AG10803 (cell line): ENCODE data around the gene TRAPPC10.
"Not testable (repeated sequence)": the region's sequence is repeated elsewhere in the genome, so short reads cannot be mapped to it uniquely, and the experiment has no call there.

Experiments
- DNase-seq: peaks from one replicate; pipeline ENCODE4 v3.0.0; 2010; ENCODE audit warnings: low read depth
- H3K4me3 ChIP-seq: 2 replicates; pipeline ENCODE4 v1.5.1; 2011; ENCODE audit warnings: mild to moderate bottlenecking, low read length, control low read depth
- TF ChIP-seq, protein P1 (sequence below): conservative IDR thresholded peaks from 2 replicates; pipeline ENCODE4 v1.5.1; 2011; ENCODE audit warnings: mild to moderate bottlenecking, low read length, control low read depth, inconsistent platforms

The TRAPPC10 gene

DNA sequence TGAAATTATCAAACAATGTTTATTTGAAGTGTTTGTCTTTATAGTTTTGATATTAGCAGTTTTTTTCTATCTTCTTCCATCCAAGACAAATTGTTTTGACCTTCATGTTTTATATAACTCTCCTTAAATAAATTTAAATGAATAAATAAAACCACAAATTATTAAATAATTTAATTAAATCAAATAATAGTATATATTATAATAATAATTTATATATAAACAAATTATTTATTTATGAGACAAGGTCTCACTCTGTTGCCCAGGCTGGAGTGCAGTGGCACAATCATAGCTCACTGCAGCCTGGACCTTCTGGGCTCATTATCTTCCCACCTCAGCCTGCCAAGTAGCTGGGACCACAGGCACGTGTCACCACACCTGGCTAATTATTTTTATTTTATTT, 82.7 kb downstream of the TRAPPC10 start:
- DNase-seq, result no peak
- TF ChIP-seq, protein P1, sequence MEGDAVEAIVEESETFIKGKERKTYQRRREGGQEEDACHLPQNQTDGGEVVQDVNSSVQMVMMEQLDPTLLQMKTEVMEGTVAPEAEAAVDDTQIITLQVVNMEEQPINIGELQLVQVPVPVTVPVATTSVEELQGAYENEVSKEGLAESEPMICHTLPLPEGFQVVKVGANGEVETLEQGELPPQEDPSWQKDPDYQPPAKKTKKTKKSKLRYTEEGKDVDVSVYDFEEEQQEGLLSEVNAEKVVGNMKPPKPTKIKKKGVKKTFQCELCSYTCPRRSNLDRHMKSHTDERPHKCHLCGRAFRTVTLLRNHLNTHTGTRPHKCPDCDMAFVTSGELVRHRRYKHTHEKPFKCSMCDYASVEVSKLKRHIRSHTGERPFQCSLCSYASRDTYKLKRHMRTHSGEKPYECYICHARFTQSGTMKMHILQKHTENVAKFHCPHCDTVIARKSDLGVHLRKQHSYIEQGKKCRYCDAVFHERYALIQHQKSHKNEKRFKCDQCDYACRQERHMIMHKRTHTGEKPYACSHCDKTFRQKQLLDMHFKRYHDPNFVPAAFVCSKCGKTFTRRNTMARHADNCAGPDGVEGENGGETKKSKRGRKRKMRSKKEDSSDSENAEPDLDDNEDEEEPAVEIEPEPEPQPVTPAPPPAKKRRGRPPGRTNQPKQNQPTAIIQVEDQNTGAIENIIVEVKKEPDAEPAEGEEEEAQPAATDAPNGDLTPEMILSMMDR, result no peak
- H3K4me3 ChIP-seq, result no peak overlapping the region

GRCh38 chr21:44098507-44098906, 86.4 kb downstream of the TRAPPC10 start:
- DNase-seq, H3K4me3 ChIP-seq: not testable (repeated sequence)

DNA sequence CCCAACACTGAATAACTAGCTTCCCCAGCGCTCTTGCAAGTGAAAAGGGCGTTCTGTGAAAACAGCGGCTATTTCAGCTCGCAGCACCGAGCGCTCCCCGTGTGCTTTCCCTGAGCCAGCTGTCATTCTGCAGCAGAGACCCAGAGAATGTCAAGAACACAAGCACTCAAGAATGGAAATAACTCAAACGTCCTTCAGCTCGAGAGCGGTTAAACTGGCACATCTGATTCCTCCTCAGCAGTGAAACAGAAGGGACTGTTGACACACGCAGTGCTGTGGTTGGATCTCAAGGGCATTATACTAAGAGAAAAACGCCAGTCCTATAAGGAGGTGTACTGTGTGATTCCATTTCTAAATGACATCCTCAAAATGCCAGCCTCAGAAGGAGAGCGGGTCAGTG, 86.9 kb downstream of the TRAPPC10 start:
- not testable (repeated sequence) for DNase-seq, H3K4me3 ChIP-seq

- peak; percentile 26 for DNase-seq
- H3K4me3 ChIP-seq, result peak within 1 kb of the TSS; percentile 47
These were observed 95.0 kb downstream of the TRAPPC10 start, which contains the start of gene PWP2 for GRCh38 chr21:44107026-44107501. PWP2 (plus strand) TSS chr21:44107399; CDS start chr21:44107417, 18 bp downstream.

GRCh38 chr21:44107589-44107988, 95.5 kb downstream of the TRAPPC10 start:
- peak overlapping the region; percentile 47 for H3K4me3 ChIP-seq
- not testable (repeated sequence) for DNase-seq

- DNase-seq, result not testable (repeated sequence)
These were observed 101.7 kb downstream of the TRAPPC10 start for GRCh38 chr21:44113702-44114371.

DNA sequence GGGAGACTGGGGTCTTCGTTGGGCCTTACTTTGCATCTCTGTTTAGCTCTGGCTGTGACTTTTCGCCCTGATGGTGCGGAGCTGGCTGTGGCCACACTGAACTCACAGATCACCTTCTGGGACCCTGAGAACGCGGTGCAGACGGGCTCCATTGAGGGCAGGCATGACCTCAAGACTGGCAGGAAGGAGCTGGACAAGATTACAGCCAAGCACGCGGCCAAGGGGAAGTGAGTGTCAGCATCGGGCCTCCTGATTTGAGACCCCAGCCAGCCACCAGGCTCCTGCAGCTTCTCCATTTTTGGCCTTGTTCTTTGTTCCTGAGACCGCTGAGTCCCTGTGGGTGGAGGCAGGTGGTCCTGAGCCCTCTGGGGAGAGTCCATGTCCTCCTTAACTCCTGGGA, 110.0 kb downstream of the TRAPPC10 start:
- H3K4me3 ChIP-seq, DNase-seq: not testable (repeated sequence)

More at GRCh38 chr21:44113702-44114371, 101.7 kb downstream of the TRAPPC10 start:
- H3K4me3 ChIP-seq, result not testable (repeated sequence)

- DNase-seq, H3K4me3 ChIP-seq: not testable (repeated sequence)
These were observed 115.7 kb downstream of the TRAPPC10 start for GRCh38 chr21:44127827-44128226.

- DNase-seq, result not testable (repeated sequence)
These were observed 121.6 kb downstream of the TRAPPC10 start for GRCh38 chr21:44133715-44134057.

DNA sequence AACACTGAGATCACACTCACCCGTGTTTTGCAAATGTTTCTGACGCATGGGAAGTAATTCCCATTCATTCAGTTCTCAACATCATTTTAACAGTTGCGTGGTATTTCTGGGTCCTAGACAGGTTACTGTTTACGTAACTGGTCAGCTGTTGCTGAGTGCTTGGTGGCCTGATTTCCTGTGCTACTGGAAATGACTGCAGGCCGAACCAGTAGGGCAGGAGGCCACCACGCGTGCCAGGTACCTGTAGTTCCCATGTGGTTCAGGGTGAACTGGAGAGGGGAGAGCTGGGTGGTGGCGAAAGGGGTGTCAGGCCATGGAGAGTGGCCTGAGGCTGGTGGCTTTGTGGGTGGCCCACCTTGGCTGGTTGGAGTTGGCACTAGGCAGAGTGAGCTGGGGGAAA, 122.6 kb downstream of the TRAPPC10 start:
- not testable (repeated sequence) for H3K4me3 ChIP-seq, DNase-seq

More at GRCh38 chr21:44133715-44134057, 121.6 kb downstream of the TRAPPC10 start:
- H3K4me3 ChIP-seq, result peak overlapping the region; percentile 54

DNA sequence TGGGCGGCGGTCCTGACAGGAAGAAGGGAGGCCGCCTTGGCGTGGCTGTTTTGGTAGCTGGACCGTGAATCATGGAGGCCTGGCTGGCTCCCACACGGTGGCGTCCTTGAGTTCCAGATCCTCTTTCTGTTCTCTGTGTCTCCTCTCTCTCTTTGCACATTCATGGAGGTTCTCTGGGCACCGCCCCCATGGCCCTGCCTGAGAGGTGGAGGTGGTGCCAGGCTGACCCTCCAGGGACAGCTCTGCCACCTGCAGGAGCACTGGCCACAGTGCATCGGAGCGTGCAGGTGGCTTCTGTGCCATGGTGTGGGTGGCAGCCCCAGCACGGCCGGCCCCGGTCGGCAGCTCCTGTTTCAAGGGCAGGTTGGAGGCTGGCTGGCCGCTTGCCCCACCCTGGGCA, 125.9 kb downstream of the TRAPPC10 start:
- not testable (repeated sequence) for H3K4me3 ChIP-seq, DNase-seq

- not testable (repeated sequence) for H3K4me3 ChIP-seq, DNase-seq
These were observed 127.9 kb downstream of the TRAPPC10 start for GRCh38 chr21:44139787-44140551.

GRCh38 chr21:44140552-44140932, 128.4 kb downstream of the TRAPPC10 start:
- H3K4me3 ChIP-seq, DNase-seq: not testable (repeated sequence)

- H3K4me3 ChIP-seq, result not testable (repeated sequence)
These were observed 130.4 kb downstream of the TRAPPC10 start for GRCh38 chr21:44142470-44142869.

DNA sequence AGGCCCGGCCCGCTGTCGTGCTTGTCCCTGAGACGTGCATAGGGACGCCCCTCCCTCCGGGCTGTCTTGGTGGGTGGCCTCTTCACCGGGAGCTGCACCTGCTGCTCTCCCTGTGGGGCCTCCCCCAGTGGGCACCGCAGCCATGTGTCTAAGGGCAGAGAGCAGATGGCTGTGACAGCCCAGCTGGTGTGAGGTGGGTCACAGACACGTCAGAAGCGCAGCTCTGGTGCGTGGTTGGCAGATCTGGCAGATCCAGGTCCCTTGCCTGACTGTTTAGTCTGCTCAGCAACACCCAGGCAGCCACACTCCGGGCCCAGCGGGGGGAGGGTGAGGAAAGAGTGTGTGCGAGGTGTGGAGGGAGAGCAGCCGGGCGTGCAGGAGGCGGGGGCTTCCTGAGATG, 131.3 kb downstream of the TRAPPC10 start:
- H3K4me3 ChIP-seq, DNase-seq: not testable (repeated sequence)

More at GRCh38 chr21:44142470-44142869, 130.4 kb downstream of the TRAPPC10 start:
- not testable (repeated sequence) for DNase-seq

GRCh38 chr21:44143996-44144395, 131.9 kb downstream of the TRAPPC10 start:
- DNase-seq, H3K4me3 ChIP-seq: not testable (repeated sequence)

GRCh38 chr21:44144784-44145602, 132.9 kb downstream of the TRAPPC10 start:
- not testable (repeated sequence) for DNase-seq, H3K4me3 ChIP-seq

- not testable (repeated sequence) for H3K4me3 ChIP-seq, DNase-seq
These were observed 133.5 kb downstream of the TRAPPC10 start for GRCh38 chr21:44145616-44146015.
